Measurements from ENCODE around the gene CRYGA. TPM values are rescaled to one million over a fixed set of nuclear protein-coding genes. Genes with fewer than 3 reads are reported as not detected.
"Not testable (repeated sequence)": the region's sequence is repeated elsewhere in the genome, so short reads cannot be mapped to it uniquely, and the experiment has no call there.

The CRYGA gene
- total RNA-seq, 1 donor from 2014 or later = not detected

GRCh38 chr2:208127090-208127489, 36.3 kb downstream of the CRYGA start:
- DNase-seq (ENCODE audit: low spot score) = no peak

- DNase-seq (ENCODE audit: low spot score) = no peak
Measured at GRCh38 chr2:208125251-208125650, 38.1 kb downstream of the CRYGA start.

GRCh38 chr2:208124013-208124715, 39.2 kb downstream of the CRYGA start, which contains the start of gene CRYGD:
Gene CRYGD, minus strand, starts transcription at chr2:208124524. Its CDS starts 51 bp downstream, at chr2:208124473.
- DNase-seq (ENCODE audit: low spot score) = not testable (repeated sequence)

GRCh38 chr2:208122248-208122647, 41.1 kb downstream of the CRYGA start:
- DNase-seq (ENCODE audit: low spot score) = no peak

GRCh38 chr2:208118918-208119317, 44.5 kb downstream of the CRYGA start:
- no peak for DNase-seq (ENCODE audit: low spot score)

- not testable (repeated sequence) for DNase-seq (ENCODE audit: low spot score)
Measured at GRCh38 chr2:208117390-208117789, 46.0 kb downstream of the CRYGA start.

- DNase-seq (ENCODE audit: low spot score) = no peak
Measured at GRCh38 chr2:208112969-208113368, 50.4 kb downstream of the CRYGA start.

- not testable (repeated sequence) for DNase-seq (ENCODE audit: low spot score)
Measured at GRCh38 chr2:208112273-208112745, 51.1 kb downstream of the CRYGA start.

Other genes with a start within 250 kb of the CRYGA start
- 15.6 TPM for gene PLEKHM3, start 138.1 kb downstream of the CRYGA start, total RNA-seq
- gene CRYGD, start 39.1 kb downstream of the CRYGA start, total RNA-seq = not detected
- not detected for gene CRYGC, start 33.8 kb downstream of the CRYGA start, total RNA-seq
- not detected for gene CRYGB, start 17.4 kb downstream of the CRYGA start, total RNA-seq
- gene C2orf80, start 26.4 kb upstream of the CRYGA start, total RNA-seq = not detected
- 126 TPM for gene IDH1, start 91.5 kb upstream of the CRYGA start, total RNA-seq
- gene PIKFYVE, start 102.7 kb upstream of the CRYGA start, total RNA-seq = 29.6 TPM
- not detected for gene PTH2R, start 243.2 kb upstream of the CRYGA start, total RNA-seq

Data from mesenteric fat pad (tissue), 1 donor.